GM19328 (cell line): ENCODE data around the gene EEA1.

ENCODE experiments used
- ATAC-seq: cut with Tn5 transposase; IDR thresholded peaks from one replicate; pipeline ENCODE4 v1.9.1; 2021; ENCODE audit warnings: mild to moderate bottlenecking, moderate library complexity; ENCODE audit not compliant: unreplicated experiment

EEA1 gene

GRCh38 chr12:92938638-92939037 is 9.5 kb upstream of the EEA1 start:
- ATAC-seq = no peak

- peak; percentile 74 for ATAC-seq
These were observed 8.9 kb upstream of the EEA1 start for GRCh38 chr12:92938018-92938417.

GRCh38 chr12:92933606-92934005 is 4.5 kb upstream of the EEA1 start:
- no peak for ATAC-seq

GRCh38 chr12:92930421-92930820 is 1.3 kb upstream of the EEA1 start:
- ATAC-seq = no peak

- ATAC-seq = no peak
These were observed 888 bp upstream of the EEA1 start for GRCh38 chr12:92929983-92930382.

GRCh38 chr12:92928421-92928961 is 604 bp downstream of the EEA1 start:
- ATAC-seq = peak; percentile 11

- ATAC-seq = no peak
These were observed 1.4 kb downstream of the EEA1 start for GRCh38 chr12:92927436-92928281.

GRCh38 chr12:92927055-92927435 is 2.0 kb downstream of the EEA1 start:
- ATAC-seq = no peak

- no peak for ATAC-seq
These were observed 2.5 kb downstream of the EEA1 start for GRCh38 chr12:92926549-92926948.

GRCh38 chr12:92921877-92922276 is 7.2 kb downstream of the EEA1 start:
- no peak for ATAC-seq

- no peak for ATAC-seq
These were observed 13.7 kb downstream of the EEA1 start for GRCh38 chr12:92915365-92915764.

- ATAC-seq = no peak
These were observed 14.9 kb downstream of the EEA1 start for GRCh38 chr12:92914170-92914569.

GRCh38 chr12:92912672-92913071 is 16.4 kb downstream of the EEA1 start:
- ATAC-seq = no peak

- no peak for ATAC-seq
These were observed 17.0 kb downstream of the EEA1 start for GRCh38 chr12:92912052-92912451.

GRCh38 chr12:92911339-92911738 is 17.8 kb downstream of the EEA1 start:
- no peak for ATAC-seq

- ATAC-seq = no peak
These were observed 21.0 kb downstream of the EEA1 start for GRCh38 chr12:92908108-92908507.

GRCh38 chr12:92905811-92906554 is 23.1 kb downstream of the EEA1 start:
- ATAC-seq = no peak

GRCh38 chr12:92905258-92905810 is 23.8 kb downstream of the EEA1 start:
- no peak for ATAC-seq

GRCh38 chr12:92900941-92901340 is 28.2 kb downstream of the EEA1 start:
- ATAC-seq = no peak

- no peak for ATAC-seq
These were observed 29.6 kb downstream of the EEA1 start for GRCh38 chr12:92899386-92900001.

GRCh38 chr12:92898755-92899154 is 30.3 kb downstream of the EEA1 start:
- no peak for ATAC-seq
